NCI-H187 (cell line): ENCODE results near the gene TTLL3.
"Not testable (repeated sequence)": the region's sequence is repeated elsewhere in the genome, so short reads cannot be mapped to it uniquely, and the experiment has no call there.

ENCODE experiments used
- DNase-seq, 2 experiments: peaks; one replicate each; lab custom pipeline; 2025; lab: John Stamatoyannopoulos, UW

TTLL3 gene

GRCh38 chr3:9809615-9810432, at the start of gene TTLL3:
Gene TTLL3, plus strand, starts transcription at chr3:9810262. Its CDS starts 400 bp downstream, at chr3:9810662.
- DNase-seq: no peak

DNA sequence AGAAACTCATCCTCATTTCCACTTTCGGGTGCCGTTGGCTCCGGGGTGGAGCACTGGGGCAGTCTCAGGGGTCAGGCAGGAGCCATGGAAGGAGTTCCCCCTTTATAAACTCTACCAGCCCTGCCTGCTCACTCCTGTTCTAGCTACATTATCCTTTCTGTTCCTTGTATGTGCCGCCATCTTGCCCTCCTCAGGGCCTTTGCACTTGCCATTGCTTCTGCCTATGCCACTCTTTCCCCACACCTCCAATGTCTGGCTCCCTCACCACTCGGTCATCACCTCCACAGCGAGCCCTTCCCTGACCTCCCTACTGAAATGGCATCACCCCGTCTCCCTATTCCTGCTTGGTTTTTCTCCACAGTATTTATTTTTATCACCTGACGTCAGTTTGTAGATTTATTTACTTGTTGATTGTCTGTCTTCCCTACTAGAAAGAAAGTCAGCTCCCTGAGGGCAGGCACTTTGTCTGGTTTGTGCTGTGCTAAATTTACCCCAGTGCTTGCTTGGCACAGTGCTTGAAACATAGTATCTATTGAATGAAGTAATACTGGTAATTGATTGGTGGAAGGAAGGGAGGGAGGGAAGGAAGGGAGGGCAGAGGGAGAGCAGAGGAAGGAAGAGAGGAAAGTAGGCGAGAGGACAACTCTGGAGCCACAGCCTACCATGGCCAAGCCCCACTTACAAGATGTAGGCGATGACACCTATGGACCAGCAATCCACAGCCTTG, 49.1 kb upstream of the TTLL3 start:
- DNase-seq: no peak

DNA sequence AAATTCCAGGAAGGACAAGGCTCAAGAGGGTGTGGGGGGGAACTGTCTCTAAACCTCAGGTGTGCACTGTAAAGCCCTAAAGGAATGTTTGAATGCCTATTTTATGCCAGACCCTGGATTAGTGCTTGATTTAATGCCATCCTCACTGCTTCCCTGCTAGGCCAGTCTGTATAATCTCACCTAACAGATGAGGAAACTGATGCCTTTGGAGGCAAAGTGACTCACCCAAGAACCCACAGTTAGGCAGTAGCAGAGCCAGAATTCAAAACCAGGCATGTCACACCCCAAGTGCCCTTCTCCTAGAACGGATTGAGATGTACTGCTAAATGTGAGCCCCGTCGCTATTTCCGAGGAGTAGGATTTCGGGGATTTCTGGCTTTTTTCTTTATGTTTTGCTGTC, 48.1 kb upstream of the TTLL3 start:
- DNase-seq: no peak

DNA sequence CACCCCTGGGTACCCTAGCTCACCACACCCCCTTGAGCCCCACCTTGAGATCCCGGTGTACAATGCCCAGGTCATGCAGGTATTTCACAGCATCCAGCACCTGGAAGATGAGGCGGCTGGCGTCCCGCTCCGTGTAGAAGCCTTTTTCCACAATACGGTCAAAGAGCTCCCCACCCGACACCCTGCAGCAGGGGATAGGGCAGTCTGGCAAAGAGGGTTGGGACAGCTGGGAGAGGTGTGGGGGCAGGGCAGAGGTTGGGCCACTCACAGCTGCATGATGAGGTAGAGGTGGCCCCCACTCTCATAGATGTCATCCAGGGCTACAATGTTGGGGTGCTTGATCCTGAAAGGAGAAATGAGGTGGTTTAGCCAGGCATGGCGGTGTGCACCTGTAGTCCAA, 47.2 kb upstream of the TTLL3 start:
- no peak for DNase-seq

DNA sequence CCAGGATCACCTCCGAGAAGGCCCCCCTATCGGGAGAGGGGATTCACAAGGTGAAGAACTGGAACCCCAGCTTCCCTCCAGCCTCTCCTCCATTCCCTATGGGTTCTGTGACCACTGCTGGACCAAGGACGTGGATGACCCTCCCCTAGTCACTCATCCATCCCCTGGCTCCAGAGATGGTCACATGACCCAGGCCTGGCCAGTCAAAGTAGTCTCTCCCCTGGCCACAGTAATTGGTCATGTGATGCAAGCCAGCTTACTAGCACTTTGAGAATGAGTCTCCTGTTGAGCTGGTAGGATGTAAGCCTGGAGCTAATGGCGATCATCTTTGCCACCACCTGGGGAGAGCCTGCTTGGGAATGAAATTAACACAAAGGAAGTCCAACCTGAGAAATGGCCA, 44.2 kb upstream of the TTLL3 start:
- no peak for DNase-seq

DNA sequence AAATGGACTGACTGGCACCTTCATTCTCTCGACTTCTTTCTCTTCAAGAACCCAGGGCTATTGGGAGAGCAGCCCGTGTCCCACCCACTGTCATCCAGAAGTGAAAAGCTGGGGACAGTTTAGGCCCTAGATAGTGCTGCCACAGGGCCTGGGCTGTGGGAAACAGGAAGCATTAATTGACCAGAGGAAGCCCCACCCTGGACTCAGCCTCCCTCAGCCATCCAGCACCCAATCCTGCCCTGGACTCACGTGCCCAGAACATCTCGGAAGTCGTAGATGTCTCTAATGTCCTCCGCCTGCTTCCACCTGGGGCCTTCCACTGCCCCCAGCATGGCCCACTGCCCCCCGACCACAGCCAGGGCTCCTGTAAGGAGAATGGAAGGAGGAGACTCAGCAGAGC, 42.6 kb upstream of the TTLL3 start:
- DNase-seq: no peak

DNA sequence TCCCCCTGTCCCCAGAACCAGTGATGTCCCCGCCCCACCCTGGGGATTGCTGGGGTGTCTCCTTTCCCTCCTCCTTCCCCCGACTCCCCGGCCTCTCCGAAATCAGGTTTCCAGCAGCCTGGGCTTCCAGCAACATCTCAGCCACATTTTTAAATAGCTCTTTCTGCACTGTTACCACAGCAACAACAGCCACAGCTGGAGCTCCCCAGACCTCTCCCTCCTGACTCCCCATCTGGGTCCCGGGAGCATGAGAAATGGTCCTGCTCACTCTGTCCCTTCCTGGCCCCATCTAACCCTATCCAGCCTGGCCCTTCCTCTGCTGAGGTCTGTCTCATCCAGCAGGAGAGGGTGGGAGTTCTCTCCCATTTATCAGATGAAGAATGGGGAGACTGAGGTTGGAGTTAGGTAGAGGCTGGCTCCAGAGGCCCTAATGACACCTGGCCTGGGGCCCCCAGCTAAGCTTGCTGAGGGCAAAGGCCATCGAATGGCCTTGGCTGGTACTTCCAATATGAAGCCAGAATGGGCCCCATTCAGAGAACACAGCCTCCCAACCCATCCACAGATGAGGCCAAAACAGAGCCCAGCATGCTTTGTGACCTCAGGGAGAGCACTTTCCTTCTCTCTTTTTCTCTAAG, 41.8 kb upstream of the TTLL3 start:
- no peak for DNase-seq

DNA sequence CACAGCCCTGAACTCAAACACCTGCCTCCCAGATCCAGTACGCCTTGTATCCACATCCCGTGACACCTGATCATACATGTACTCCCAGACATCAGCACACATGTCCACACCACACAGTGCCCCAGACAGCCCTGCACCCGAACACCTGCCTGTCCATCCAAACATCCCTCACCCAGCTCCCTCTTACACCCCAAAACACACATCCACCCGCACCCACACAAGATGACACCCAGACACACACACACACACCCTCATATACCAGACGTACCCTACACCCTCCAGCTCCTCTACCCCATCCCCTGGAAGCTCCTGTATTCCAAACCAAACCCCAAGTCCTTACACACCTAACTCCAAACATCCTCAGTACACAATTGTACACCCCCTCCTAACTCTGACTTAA, 41.0 kb upstream of the TTLL3 start:
- no peak for DNase-seq

GRCh38 chr3:9769426-9770275, 40.4 kb upstream of the TTLL3 start, which contains the start of gene CAMK1:
Gene CAMK1, minus strand, starts transcription at chr3:9769947. Its CDS starts 2,198 bp downstream, at chr3:9767749.
- no peak for DNase-seq

- DNase-seq: no peak
Measured at GRCh38 chr3:9770276-9770812, 39.7 kb upstream of the TTLL3 start.

DNA sequence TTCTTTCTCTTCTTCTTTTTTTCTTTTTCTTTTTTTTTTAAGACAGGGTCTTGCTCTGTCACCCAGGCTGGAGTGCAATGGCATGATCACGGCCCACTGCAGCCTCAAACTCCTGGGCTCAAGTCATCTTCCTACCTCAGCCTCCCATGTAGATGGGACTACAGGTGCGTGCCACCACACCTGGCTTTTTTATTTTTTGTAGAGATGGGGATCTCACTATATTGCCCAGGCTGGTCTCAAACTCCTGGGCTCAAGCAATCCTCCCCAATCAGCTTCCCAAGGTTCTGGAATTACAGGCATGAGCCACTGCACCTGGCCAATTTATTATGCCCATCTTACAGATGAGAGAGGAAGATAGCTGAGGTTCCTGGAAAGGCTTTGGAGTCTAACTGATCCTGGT, 39.1 kb upstream of the TTLL3 start:
- DNase-seq: not testable (repeated sequence)

DNA sequence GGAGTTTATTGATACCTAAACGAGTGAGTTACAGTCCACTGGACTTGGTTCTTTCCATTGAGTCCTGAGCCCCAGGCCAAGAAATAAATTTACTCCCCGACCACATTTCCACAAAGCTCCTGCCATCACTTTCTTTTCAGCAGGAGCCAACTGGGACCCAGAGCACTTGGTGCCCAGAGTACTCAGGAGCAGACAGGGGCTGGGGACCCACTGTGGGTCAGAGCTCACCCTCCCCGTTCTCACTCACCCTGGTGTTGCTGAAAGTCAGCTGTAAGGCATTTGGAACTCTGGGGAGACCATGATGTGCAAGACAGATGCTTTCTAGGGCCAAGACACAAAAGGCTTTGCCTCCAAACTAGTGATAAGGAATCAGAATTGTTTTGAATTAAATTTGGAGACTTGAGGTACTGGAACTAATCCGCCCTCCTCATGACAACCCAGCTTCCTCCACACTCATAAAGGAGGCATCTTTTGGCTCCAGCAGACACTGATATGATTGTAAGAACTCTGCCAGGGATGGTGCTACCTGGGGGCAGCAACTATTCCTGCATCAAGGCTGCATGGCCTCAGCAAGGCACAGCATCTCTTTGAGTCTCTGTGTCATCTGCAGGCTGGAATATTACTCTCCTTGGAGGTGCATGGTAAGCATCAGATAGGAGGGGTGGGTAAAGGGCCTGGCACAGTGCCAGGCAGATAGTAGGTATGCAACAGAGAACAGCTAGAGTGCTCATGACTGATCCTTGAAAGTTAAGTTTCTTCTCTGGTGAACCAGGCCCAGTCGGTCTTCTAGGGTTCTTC, 33.0 kb upstream of the TTLL3 start:
- no peak for DNase-seq

GRCh38 chr3:9777694-9778021, 32.4 kb upstream of the TTLL3 start:
- DNase-seq: no peak

- DNase-seq: no peak
Measured at GRCh38 chr3:9778143-9779074, 31.7 kb upstream of the TTLL3 start.

DNA sequence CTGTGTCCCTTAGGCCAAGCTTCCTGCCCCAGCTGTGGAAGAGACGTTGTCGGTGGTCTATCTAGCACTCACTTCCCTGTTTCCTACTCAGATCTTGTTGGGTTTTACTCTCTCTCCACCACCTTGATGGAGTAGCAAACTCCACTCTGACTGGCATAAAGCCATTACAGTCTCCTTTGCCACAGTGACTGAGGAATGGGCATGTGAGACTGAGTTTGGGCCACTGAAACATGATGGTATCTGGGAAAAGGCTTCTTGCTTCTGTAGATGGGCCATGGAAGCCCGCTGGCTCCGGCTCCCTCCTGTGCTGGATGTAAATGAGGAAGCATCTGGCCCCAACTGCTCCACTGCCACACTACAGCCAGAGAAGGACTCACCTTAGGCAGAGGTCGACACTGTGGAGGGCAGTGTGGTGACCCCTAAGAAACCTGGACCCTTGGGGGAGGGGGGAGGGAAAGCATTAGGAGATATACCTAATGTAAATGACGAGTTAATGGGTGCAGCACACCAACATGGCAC, 30.9 kb upstream of the TTLL3 start:
- no peak for DNase-seq

DNA sequence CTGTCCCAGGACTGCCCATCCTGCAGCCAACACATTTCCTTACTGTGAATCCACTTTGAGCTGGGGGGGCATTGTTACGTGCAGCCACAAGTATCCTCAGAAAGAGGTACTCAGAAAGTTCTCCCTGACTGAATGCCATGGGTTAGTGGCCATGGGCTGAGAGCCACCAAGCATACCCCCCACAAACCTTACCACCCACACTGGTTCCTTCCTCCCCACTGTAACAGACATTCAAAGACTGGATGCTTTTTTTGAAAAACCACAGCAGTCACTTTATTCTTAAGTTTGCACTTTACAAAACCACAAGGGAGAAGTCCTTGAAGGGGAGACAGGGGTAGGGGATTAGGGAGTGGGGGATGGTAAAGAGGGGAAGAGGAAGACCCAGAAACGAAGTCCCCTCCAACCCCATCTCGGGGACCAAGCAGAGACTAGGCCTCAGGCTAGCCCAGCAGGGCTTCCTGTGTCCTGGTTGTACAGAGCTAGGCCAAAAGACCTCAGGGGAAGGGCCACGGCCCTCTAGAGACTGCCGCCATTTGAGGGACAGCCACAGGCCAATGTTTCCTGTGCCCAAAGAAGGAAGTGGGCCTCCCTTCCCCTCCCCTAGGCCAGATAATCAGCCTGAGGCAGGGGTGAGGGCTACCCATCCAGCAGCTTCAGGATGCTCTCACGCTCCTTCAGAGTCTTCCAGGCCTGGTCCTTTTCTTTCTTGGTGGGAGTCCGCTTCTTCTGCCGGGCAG, 30.2 kb upstream of the TTLL3 start:
- DNase-seq: no peak

DNA sequence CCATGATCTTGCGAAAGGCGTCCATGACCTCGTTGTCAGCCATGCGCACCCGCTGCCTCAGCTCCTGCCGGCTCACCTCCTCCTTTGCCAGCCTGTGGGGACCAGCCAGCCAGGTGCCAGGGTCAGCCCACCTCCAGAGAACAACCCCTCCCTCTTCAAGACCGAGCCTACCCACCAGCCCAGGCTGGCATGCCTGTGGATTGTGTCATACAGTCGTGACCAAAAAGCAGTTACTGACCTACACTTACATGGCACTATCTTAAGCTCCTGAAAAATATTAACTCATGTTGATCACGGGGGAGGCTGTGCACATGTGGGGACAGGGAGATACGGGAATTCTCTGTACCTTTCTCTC, 29.6 kb upstream of the TTLL3 start:
- no peak for DNase-seq

DNA sequence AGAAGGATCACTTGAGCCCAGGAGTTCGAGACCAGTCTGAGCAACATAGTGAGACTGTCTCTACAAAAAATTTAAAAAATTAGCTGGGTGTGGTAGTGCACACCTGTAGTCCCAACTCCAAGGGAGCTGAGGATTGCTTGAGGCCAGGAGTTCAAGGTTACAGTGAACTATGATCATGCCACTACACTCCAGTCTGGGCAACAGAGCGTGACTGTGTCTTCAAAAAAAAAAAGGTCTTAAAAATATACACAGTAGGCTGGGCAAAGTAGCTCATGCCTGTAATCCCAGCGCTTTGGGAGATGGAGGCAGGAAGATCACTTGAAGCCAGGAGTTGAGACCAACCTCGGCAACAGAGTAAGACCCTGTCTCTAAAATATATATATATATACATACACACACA, 29.2 kb upstream of the TTLL3 start:
- no peak for DNase-seq

- DNase-seq: no peak
Measured at GRCh38 chr3:9781551-9781950, 28.5 kb upstream of the TTLL3 start.
